ENCODE measurements around the gene SHOC2.

Gene SHOC2

GRCh38 chr10:110919971-110920881 is 822 bp downstream of the SHOC2 start:
- DNase-seq (ENCODE audit: extremely low spot score), result peak; percentile 42

DNA sequence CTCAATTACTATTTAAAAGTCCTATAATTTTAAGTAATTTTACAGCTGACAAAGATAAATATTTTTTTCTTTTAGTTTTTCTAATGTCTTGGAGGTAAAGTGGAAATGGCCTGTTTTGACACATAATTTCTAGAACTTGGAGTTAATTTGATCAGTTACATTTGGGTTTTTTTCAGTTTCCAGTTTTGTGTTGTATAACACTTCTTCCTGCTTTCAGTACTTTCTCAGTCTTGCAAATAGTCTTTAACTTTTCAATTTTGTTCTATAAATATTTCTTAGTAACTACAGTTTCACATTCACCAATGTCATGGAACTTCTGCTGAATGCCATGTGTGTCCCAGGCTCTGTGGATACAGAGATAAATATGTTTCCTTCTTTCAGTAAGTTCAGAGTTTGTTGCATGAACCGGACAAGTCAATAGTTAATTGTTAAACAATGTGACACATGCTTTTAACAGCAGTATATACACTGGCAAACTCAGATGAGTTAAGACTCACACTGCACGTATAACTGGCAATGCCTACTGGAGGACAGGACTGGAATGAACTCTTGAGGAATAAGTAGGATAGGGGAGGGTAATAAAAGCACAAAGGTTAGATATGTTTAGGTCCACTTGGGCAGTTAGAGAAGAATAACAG is 4.6 kb downstream of the SHOC2 start:
- DNase-seq (ENCODE audit: extremely low spot score), result no peak
- TF ChIP-seq ELF4 (IDR thresholded peaks at IDR 0.05), result no peak
- no peak for TF ChIP-seq CTBP1 (IDR thresholded peaks at IDR 0.05; ENCODE audit: borderline replicate concordance)
- TF ChIP-seq ZNF384 (IDR thresholded peaks at IDR 0.05), result no peak
- POLR2A ChIA-PET, result no interaction called here
- CTCF ChIA-PET, result no interaction called here

More at GRCh38 chr10:110919971-110920881, 822 bp downstream of the SHOC2 start:
- POLR2A ChIA-PET, result no interaction called here
- CTCF ChIA-PET, result interaction anchor here (0.6 to 1.1 kb wide), 3 partner anchors 10 to 186 kb away, joined by 3 to 4 read pairs (median 3); no protein-coding TSS in a partner anchor
- TF ChIP-seq SP1 (IDR thresholded peaks at IDR 0.05), result no peak
- TF ChIP-seq ARNT (IDR thresholded peaks at IDR 0.05), result no peak
- TF ChIP-seq FOXK2 (IDR thresholded peaks at IDR 0.05), result no peak
- TF ChIP-seq, protein P1, sequence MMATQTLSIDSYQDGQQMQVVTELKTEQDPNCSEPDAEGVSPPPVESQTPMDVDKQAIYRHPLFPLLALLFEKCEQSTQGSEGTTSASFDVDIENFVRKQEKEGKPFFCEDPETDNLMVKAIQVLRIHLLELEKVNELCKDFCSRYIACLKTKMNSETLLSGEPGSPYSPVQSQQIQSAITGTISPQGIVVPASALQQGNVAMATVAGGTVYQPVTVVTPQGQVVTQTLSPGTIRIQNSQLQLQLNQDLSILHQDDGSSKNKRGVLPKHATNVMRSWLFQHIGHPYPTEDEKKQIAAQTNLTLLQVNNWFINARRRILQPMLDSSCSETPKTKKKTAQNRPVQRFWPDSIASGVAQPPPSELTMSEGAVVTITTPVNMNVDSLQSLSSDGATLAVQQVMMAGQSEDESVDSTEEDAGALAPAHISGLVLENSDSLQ (IDR thresholded peaks at IDR 0.05), result no peak
- TF ChIP-seq ZNF384 (IDR thresholded peaks at IDR 0.05), result no peak
- TF ChIP-seq SUZ12 (IDR thresholded peaks at IDR 0.05), result no peak
- TF ChIP-seq LEF1 (IDR thresholded peaks at IDR 0.05; ENCODE audit: borderline replicate concordance), result no peak
- no peak for TF ChIP-seq TARDBP (IDR thresholded peaks at IDR 0.05)
- TF ChIP-seq FOXM1 (IDR thresholded peaks at IDR 0.05; ENCODE audit: borderline replicate concordance), result no peak
- no peak for TF ChIP-seq HDGF (IDR thresholded peaks at IDR 0.05; ENCODE audit: borderline replicate concordance)
- TF ChIP-seq FOXA1 (IDR thresholded peaks at IDR 0.05), result no peak
- TF ChIP-seq L3MBTL2 (conservative IDR thresholded peaks at IDR 0.05), result no peak
- no peak for TF ChIP-seq BHLHE40 (IDR thresholded peaks at IDR 0.05; ENCODE audit: borderline replicate concordance)
- TF ChIP-seq ELF4 (IDR thresholded peaks at IDR 0.05), result no peak
- no peak for TF ChIP-seq NFRKB (IDR thresholded peaks at IDR 0.05)

DNA sequence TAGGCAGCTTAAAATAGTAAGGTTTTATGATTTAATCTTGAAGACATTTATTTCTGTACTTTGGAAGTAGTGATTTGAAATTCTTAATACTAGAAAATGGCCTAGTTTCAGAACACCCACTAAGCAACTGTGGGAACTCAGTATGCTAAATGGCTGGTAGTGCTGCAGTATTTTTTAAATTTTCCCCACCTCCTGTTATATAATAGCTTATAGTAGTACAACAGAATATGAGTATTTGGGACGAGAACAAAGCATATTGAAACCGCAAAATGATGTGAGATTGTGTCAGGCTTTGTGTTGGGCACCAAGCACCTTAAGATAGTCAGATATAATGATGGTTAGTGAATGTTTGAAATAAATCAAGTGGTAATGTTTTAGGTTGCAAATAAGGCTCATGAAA is 8.1 kb downstream of the SHOC2 start:
- TF ChIP-seq SUZ12 (IDR thresholded peaks at IDR 0.05), result no peak
- TF ChIP-seq FOXK2 (IDR thresholded peaks at IDR 0.05), result no peak
- no peak for TF ChIP-seq NFRKB (IDR thresholded peaks at IDR 0.05)
- TF ChIP-seq L3MBTL2 (conservative IDR thresholded peaks at IDR 0.05), result no peak
- TF ChIP-seq TARDBP (IDR thresholded peaks at IDR 0.05), result no peak
- no peak for TF ChIP-seq BHLHE40 (IDR thresholded peaks at IDR 0.05; ENCODE audit: borderline replicate concordance)
- no peak for TF ChIP-seq SP1 (IDR thresholded peaks at IDR 0.05)
- no peak for TF ChIP-seq FOXM1 (IDR thresholded peaks at IDR 0.05; ENCODE audit: borderline replicate concordance)
- TF ChIP-seq CTBP1 (IDR thresholded peaks at IDR 0.05; ENCODE audit: borderline replicate concordance), result no peak
- no peak for TF ChIP-seq ZNF384 (IDR thresholded peaks at IDR 0.05)
- TF ChIP-seq, protein P1 (IDR thresholded peaks at IDR 0.05), result no peak
- no peak for TF ChIP-seq ARNT (IDR thresholded peaks at IDR 0.05)
- no peak for TF ChIP-seq ELF4 (IDR thresholded peaks at IDR 0.05)
- TF ChIP-seq FOXA1 (IDR thresholded peaks at IDR 0.05), result no peak
- no peak for TF ChIP-seq LEF1 (IDR thresholded peaks at IDR 0.05; ENCODE audit: borderline replicate concordance)
- DNase-seq (ENCODE audit: extremely low spot score), result no peak
- POLR2A ChIA-PET, result interaction anchor here (1.1 to 3.7 kb wide), 2 partner anchors 9 to 11 kb away, joined by 4 to 20 read pairs; partner anchors contain the start of genes BBIP1 and SHOC2
- CTCF ChIA-PET, result no interaction called here

- no peak for DNase-seq (ENCODE audit: extremely low spot score)
- TF ChIP-seq ARNT (IDR thresholded peaks at IDR 0.05), result no peak
- no peak for TF ChIP-seq HDGF (IDR thresholded peaks at IDR 0.05; ENCODE audit: borderline replicate concordance)
- no peak for TF ChIP-seq FOXK2 (IDR thresholded peaks at IDR 0.05)
- no peak for TF ChIP-seq FOXM1 (IDR thresholded peaks at IDR 0.05; ENCODE audit: borderline replicate concordance)
- no peak for TF ChIP-seq L3MBTL2 (conservative IDR thresholded peaks at IDR 0.05)
- TF ChIP-seq, protein P1 (IDR thresholded peaks at IDR 0.05), result no peak
- no peak for TF ChIP-seq FOXA1 (IDR thresholded peaks at IDR 0.05)
- no peak for TF ChIP-seq LEF1 (IDR thresholded peaks at IDR 0.05; ENCODE audit: borderline replicate concordance)
- no peak for TF ChIP-seq BHLHE40 (IDR thresholded peaks at IDR 0.05; ENCODE audit: borderline replicate concordance)
- TF ChIP-seq NFRKB (IDR thresholded peaks at IDR 0.05), result no peak
- no peak for TF ChIP-seq ELF4 (IDR thresholded peaks at IDR 0.05)
- TF ChIP-seq TARDBP (IDR thresholded peaks at IDR 0.05), result no peak
- TF ChIP-seq ZNF384 (IDR thresholded peaks at IDR 0.05), result no peak
- TF ChIP-seq SUZ12 (IDR thresholded peaks at IDR 0.05), result no peak
- no peak for TF ChIP-seq SP1 (IDR thresholded peaks at IDR 0.05)
- no peak for TF ChIP-seq CTBP1 (IDR thresholded peaks at IDR 0.05; ENCODE audit: borderline replicate concordance)
- ChIA-PET POLR2A (no interaction called here), CTCF (no interaction called here)
Observed at GRCh38 chr10:110931769-110932381, 12.5 kb downstream of the SHOC2 start.

DNA sequence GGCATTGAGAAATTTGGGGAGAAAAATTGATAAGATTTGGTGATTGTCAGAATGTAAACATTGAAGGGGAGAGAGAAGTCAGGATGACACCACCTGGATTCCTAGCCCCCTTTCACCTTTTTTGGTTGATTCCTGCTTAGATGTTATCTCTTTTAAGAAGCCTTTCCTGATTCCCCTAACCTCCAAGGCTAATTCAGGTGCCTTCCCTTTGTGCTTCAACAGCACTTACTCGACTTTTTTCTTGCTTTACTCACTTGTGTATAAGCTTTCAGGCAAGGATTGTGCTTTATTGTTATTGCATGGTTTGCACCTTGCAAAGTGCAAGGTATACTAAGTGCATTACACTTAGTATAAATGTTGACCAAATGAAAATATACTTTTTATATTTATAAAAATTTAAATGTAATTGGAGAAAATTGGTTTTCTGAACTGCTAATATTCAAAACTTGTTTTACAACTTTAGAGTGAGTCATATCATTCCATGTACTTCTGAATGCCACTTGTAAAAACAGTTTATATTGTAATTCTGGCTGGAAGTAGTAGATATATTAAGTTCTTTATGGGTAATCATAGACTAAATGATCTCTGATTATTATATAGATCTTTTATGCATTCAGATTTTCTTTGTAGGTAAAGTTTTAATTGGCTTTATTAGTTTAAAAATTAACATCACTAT is 13.2 kb downstream of the SHOC2 start:
- ChIA-PET POLR2A (no interaction called here), CTCF (no interaction called here)
- DNase-seq (ENCODE audit: extremely low spot score), result no peak
- no peak for TF ChIP-seq ELF4 (IDR thresholded peaks at IDR 0.05)
- no peak for TF ChIP-seq SP1 (IDR thresholded peaks at IDR 0.05)
- TF ChIP-seq CTBP1 (IDR thresholded peaks at IDR 0.05; ENCODE audit: borderline replicate concordance), result no peak
- no peak for TF ChIP-seq FOXA1 (IDR thresholded peaks at IDR 0.05)
- TF ChIP-seq ZNF384 (IDR thresholded peaks at IDR 0.05), result no peak
- TF ChIP-seq HDGF (IDR thresholded peaks at IDR 0.05; ENCODE audit: borderline replicate concordance), result no peak
- TF ChIP-seq ARNT (IDR thresholded peaks at IDR 0.05), result no peak
- no peak for TF ChIP-seq FOXK2 (IDR thresholded peaks at IDR 0.05)
- TF ChIP-seq SUZ12 (IDR thresholded peaks at IDR 0.05), result no peak
- no peak for TF ChIP-seq BHLHE40 (IDR thresholded peaks at IDR 0.05; ENCODE audit: borderline replicate concordance)
- TF ChIP-seq LEF1 (IDR thresholded peaks at IDR 0.05; ENCODE audit: borderline replicate concordance), result no peak
- TF ChIP-seq NFRKB (IDR thresholded peaks at IDR 0.05), result no peak
- TF ChIP-seq TARDBP (IDR thresholded peaks at IDR 0.05), result no peak
